NCI-H2171 (cell line): Measurements from ENCODE around the gene HYLS1.
"Not testable (repeated sequence)": the region's sequence is repeated elsewhere in the genome, so short reads cannot be mapped to it uniquely, and the experiment has no call there.

Source experiments
- DNase-seq: peaks from one replicate; lab custom pipeline; 2025; lab: John Stamatoyannopoulos, UW

Gene HYLS1

DNA sequence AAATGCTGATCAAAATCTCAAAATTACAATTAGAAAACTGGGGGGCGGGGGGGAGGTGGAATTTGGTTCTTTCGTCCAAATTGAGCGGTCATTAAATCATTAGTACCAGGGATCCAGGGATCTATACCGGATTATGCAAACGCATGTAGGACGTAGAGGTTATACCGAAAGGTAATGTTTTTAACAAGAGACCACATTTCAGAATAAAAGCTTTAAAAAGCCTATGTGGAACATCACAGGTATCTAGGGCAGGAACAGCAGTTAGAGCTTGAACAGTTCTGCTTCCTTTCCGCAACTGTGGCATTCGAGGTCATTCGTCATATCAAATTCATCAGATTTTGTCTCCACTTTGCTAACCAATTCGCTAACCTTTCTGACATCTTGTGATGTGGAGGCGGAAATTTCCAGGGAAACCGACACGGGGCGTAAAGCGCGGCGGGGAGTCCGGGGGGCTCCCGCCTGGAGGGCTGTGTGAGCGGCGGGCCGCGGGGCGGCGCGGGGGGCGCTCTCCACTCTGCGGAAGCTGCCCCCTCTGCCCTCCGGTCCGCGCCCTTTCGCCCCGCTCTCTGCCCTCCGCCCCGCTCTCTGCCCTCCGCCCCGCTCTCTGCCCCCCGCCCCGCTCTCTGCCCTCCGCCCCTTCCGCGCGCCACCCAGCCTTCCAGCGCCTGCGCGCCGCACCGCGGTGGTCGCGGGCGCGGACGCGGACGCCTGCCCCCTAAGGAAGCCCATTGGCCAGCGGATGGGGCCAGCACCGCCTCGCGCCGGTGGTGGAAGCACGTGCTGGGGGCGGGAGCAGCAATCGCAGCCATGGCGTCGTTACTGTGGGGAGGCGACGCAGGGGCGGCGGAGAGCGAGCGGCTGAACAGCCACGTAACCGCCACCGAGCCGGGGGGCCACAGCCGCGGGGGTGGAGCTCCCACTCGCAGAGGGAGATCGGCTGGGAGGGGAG, 16.5 kb downstream of the HYLS1 start, which contains the start of gene DDX25:
Gene DDX25, plus strand, starts transcription at position 798 of the 949 bp plus-strand sequence. Its CDS starts 10 bp downstream, at position 808.
- DNase-seq = peak; percentile 6

DNA sequence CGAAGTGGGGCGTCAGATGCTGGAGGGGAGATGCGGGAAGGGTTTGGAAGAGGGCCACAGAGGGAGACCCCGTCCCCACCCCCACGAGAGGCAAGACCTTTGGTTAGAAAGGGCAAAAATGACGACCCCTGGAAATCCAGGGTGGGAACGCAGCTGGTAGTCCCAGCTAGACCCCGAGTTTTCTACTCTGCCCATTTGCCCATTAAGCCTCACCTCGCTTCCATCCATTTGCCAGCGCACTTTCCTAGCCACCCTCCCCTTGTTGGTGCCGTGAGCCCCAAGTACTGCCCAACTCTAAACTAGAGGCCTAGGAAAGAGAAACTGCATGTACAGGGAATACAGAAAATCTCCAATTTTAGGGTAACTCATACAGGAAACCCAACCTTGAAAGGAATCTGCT, 17.2 kb downstream of the HYLS1 start:
- DNase-seq = no peak

GRCh38 chr11:125910226-125910849, 22.9 kb downstream of the HYLS1 start:
- no peak for DNase-seq

DNA sequence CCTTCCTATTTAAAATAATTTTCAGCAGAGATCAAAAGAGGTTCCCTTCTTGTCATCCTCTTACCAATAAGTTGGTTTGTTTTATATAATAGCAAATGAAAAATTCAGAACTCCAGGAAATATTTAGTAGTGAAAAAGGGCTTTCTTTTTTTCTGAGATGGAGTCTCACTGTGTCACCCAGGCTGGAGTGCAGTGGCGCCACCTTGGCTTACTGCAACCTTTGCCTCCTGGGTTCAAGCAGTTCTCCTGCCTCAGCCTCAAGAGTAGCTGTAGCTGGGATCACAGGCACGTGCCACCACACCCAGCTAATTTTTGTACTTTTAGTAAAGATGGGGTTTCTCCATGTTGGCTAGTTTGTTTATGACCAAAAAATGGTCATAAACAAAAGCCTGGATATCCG, 27.1 kb downstream of the HYLS1 start:
- not testable (repeated sequence) for DNase-seq

GRCh38 chr11:125916683-125917347, 29.3 kb downstream of the HYLS1 start:
- no peak for DNase-seq

GRCh38 chr11:125918140-125918840, 30.8 kb downstream of the HYLS1 start:
- no peak for DNase-seq

DNA sequence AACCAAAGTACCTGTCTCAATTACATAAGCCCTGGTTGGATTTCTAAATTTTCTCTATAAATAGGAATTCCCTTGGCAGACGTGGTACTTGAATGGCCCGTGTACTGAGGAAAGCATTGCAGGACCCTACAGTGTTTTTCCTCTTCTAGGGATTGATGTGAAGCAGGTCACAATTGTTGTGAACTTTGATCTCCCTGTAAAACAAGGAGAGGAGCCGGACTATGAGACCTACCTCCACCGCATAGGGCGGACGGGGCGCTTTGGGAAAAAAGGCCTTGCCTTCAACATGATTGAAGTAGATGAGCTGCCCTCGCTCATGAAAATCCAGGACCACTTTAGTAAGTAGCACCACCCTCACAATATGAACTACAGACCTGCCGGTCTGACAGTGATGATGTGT, 33.6 kb downstream of the HYLS1 start:
- no peak for DNase-seq

- DNase-seq = no peak
Observed at GRCh38 chr11:125922156-125922555, 34.7 kb downstream of the HYLS1 start.

- DNase-seq = peak; percentile 11
Observed at GRCh38 chr11:125923012-125923579, 35.6 kb downstream of the HYLS1 start.

- no peak for DNase-seq
Observed at GRCh38 chr11:125923633-125924032, 36.2 kb downstream of the HYLS1 start.

DNA sequence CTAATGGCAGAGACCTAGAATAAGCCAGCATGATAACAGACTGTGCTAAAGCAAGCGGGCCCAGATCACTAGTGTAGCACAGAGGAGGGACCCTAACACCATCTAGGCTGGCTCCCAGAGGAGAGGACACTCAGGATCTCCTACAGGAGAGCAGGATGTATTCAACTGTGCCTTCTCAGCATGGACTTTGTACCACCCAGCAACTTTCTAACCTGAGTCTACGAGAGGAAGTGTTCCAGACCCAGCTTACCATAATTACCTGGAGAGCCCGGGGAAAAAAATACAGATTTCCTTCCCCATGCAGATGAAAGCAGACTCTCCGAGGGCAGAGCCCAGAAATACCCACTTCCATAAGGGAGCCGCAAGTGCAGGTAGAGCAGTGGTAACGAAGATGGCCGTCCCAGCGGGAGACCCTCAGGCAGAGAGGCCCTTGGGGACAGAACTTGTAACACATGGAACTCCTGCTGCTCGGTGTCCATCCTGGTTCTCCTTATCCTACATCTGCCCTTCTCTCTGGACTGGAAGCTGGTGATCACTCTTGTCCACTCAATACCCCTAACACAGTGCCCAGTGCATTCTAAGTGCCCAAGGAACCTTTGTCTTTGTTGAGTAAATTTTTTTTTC, 37.0 kb downstream of the HYLS1 start:
- no peak for DNase-seq

DNA sequence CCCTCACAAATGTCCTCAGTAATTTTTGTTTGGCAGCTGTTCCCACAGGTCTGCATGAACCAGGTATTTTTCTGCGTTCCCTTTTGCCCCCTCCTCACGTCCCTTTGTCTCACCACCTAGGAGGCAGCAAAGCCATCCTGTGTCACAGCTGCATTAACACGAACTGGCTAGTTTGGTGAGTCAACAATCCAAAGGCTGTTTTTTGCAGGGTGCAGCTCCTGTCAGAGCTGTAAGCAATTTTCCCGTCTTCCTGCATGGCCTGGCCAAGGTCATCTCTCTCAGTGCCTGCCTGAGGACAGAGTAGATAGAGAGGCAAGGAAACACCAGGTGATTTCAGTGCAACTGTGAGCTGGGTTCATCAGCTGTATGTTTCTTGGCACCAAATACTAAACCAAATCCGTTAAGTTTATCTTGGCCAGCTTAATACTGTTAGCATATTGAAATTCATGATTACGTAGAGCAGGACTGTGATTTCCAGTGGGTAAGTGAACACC, 37.8 kb downstream of the HYLS1 start:
- DNase-seq = no peak

GRCh38 chr11:125925804-125926203, 38.3 kb downstream of the HYLS1 start:
- no peak for DNase-seq

DNA sequence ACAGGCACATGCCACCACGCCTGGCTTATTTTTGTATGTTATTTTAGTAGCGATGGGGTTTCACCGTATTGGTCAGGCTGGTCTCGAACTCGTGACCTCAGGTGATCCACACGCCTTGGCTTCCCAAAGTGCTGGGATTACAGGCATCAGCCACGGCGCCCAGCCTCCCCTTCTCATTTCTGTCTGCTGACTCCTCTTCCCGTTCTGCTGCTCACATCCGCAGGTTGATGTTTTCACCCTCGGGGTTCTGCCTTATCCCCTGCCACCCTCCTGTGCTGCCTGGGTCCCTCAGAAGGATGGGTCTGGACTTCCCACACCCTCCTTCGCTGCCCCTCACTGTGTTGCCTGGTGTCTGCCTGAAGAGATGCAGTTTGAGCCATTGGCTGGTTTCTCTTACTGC, 39.2 kb downstream of the HYLS1 start:
- DNase-seq = no peak

DNA sequence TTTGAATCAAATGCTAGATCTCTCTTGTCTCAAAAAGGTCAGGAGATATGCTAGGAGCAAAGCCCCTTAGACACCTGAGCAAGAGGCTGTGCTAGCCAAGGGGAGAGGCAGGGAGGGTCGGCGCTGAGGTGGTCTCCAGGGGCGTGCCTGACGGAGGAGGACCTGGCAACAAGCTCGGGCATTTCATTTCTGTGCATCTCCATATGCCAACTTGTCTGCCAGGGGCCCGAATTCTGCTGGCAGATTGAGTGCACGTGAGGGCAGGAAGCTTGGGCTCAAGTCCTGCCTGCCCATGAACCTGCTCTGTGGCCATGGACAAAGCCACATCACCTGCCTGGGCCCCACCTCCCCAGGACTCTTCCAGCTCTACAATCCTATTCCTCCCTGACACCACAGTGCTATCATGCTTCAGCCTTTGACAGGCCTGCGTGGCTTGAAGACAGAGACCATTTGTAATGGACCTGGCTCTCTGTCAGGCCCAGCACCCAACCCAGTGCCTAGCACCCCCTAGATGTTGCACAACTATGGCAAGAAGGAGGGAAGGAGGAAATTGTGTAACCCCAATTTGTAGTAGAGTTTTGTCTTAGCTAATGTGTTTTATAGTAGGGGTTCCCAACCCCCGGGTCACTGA, 42.1 kb downstream of the HYLS1 start:
- DNase-seq = no peak

DNA sequence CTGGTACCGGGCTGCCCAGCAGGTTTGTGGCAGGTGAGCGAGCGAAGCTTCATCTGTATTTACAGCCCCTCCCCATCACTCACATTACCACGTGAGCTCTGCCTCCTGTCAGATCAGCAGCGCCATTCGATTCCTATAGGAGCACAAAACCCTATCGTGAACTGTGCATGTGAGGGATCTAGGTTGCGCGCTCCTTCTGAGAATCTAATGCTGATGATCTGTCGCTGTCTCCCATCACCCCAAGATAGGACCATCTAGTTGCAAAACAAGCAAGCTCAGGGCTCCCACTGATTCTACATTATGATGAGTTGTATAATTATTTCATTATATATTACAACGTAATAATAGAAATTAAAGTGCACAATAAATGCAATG, 42.6 kb downstream of the HYLS1 start:
- no peak for DNase-seq

DNA sequence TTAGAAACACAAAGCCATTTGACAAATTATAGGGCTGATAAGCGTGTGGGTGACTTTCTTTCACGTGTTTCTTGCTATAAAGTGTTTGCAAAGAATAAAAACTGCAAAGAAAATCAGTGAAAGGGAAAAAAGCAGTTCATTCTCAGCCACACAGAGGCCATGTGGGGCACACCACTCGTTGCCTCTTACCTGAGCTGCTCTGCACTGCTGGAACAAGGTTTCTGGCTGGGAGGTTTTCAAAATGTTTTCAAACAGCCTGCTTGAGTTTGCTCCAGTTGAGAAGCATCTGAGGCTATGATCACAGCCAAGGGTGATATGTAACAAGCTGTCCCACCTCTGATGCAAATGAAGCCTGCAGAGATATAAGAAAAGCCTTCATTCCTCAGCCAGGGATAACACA, 43.6 kb downstream of the HYLS1 start:
- DNase-seq = no peak

- no peak for DNase-seq
Observed at GRCh38 chr11:125931668-125932067, 44.2 kb downstream of the HYLS1 start.

DNA sequence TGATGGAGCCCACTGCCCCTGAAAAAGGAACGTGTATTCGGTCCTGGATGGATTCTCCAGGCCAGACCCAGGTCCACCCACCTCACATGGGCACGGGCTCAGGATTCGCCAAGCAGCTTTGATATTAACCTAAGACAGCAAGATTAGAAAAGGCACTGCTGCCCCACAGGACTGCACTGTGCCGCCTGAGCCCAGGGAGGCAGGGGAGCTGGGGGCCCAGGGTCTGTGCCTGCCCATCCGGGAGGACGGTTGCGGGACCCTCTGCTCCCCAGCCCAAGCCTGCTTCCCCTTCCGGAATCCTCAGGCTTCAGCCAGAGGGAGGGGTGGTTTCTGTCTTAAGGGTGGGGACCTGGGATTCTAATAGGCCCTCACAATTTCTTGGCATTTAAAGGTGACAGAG, 44.8 kb downstream of the HYLS1 start:
- DNase-seq = no peak

- DNase-seq = no peak
Observed at GRCh38 chr11:125933030-125933813, 45.8 kb downstream of the HYLS1 start.
